Activated B cell treated with CpG ODN at 0.5 μM for 24 hours (primary cell): ENCODE measurements around the gene AGFG2. TPM values are rescaled to one million over a fixed set of nuclear protein-coding genes. Genes with fewer than 3 reads are reported as not detected.

ENCODE experiments used
- ATAC-seq: fragments of 200-7000 bp; cut with Tn5 transposase; one replicate; pipeline ENCODE4 v1.10.0; 2021; ENCODE audit warnings: low read depth, mild to moderate bottlenecking, moderate library complexity
- CTCF ChIA-PET: fragments of 350-600 bp; sonication (Branson Sonifier 250); formaldehyde crosslinking; loops from one replicate; lab custom pipeline; 2021; ENCODE audit warnings: antibody characterized with exemption; lab: Charles Lee
- POLR2A ChIA-PET: fragments of 350-600 bp; sonication (Branson Sonifier 250); formaldehyde crosslinking; loops from one replicate; lab custom pipeline; 2021; ENCODE audit warnings: antibody characterized with exemption; lab: Charles Lee
- DNase-seq: peaks from one replicate; pipeline ENCODE4 v3.0.0; 2022
- H3K27ac Mint-ChIP-seq: one replicate; pipeline ENCODE4 v1.8.0; 2020; ENCODE audit warnings: mixed read lengths
- H3K27me3 Mint-ChIP-seq: one replicate; pipeline ENCODE4 v1.8.0; 2021; ENCODE audit warnings: mixed read lengths
- H3K36me3 Mint-ChIP-seq: one replicate; pipeline ENCODE4 v1.8.0; 2021; ENCODE audit warnings: low read depth, mixed read lengths
- H3K4me1 Mint-ChIP-seq: one replicate; pipeline ENCODE4 v1.8.0; 2021; ENCODE audit warnings: mixed read lengths
- H3K4me3 Mint-ChIP-seq: one replicate; pipeline ENCODE4 v1.8.0; 2020; ENCODE audit warnings: mild to moderate bottlenecking, mixed read lengths
- H3K9me3 Mint-ChIP-seq: one replicate; pipeline ENCODE4 v1.8.0; 2020; ENCODE audit warnings: mixed read lengths
- CTCF ChIP-seq: fragments of 200-600 bp; IDR thresholded peaks from one replicate; pipeline ENCODE4 v1.8.0; 2022; ENCODE audit warnings: antibody characterized with exemption, mild to moderate bottlenecking
- intact Hi-C: fragments of 100-400 bp; cut with micrococcal nuclease; formaldehyde crosslinking; loops from one replicate; pipeline ENCODE4 v1.15.1; 2024
- total RNA-seq: library from RNA; stranded (reverse); gene quantifications from 2 replicates; pipeline ENCODE4 v1.2.3, GENCODE V29; 2022

AGFG2 gene
- total RNA-seq, 1 donor from 2014 or later, result 9.5 TPM

GRCh38 chr7:100583132-100584053 is 44.4 kb downstream of the AGFG2 start:
- Mint-ChIP-seq H3K4me1 (peaks cover 38% of the 10 kb centered on the region), H3K27ac (peak overlapping the region; percentile 96), H3K27me3 (no peaks in the 10 kb centered on the region), H3K4me3 (peak overlapping the region; percentile 93), H3K36me3 (peaks cover 15% of the 10 kb centered on the region), H3K9me3 (no peaks in the 10 kb centered on the region)
- ChIA-PET CTCF (interaction anchor here (0.6 to 3.8 kb wide), 5 partner anchors 19 to 108 kb away, joined by 3 to 23 read pairs (median 6); partner anchors contain the start of gene MOSPD3), POLR2A (interaction anchor here (0.6 to 5.4 kb wide), 18 partner anchors 12 to 482 kb away, joined by 3 to 114 read pairs (median 12); partner anchors contain the start of genes AGFG2, AP4M1, GNB2 and MCM7)
- peak; percentile 1 for ATAC-seq
- intact Hi-C loops, result loop anchor here (1.0 kb wide), 1 partner anchor 14 kb away; no protein-coding TSS in a partner anchor
- no peak for TF ChIP-seq CTCF
- DNase-seq, result peak; percentile 50

DNA sequence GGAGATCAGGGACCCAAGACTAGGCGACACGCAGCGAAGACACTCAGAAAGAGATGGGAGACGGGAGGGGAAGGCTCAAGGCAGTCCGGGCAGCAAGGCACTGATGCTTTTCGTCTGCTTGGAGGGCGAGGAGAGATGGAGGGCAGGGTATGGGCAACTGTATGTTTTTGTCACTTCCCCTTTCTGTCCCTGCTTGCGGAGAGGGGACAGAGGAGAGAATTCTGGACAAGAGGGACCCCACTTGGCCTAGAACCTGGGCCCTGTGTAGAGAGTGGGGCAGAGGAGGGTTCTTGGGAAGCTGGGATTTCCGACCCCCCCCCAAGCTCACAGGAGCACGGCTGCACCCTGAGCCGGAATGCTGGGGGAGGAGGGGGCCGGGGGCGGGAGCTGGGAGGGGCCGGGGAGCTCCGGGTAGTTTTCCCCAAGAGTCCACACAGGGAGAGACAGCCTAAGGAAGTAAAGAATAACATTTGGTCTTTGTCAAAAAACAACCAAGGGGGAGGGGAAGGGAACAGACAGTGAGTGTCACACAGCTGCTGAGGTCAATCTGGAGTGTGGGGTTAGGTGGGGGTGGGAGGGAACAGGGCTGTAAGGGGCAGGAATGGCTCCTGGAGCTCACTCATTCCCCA is 45.2 kb downstream of the AGFG2 start:
- peaks cover 15% of the 10 kb centered on the region for H3K36me3 Mint-ChIP-seq
- POLR2A ChIA-PET, result interaction anchor here (0.6 to 5.4 kb wide), 24 partner anchors 10 to 1202 kb away, joined by 3 to 114 read pairs (median 7); partner anchors contain the start of genes AGFG2, AP4M1, GIGYF1 and GNB2

GRCh38 chr7:100584683-100585510 is 45.9 kb downstream of the AGFG2 start:
- no peaks in the 10 kb centered on the region for H3K27me3 Mint-ChIP-seq
- no peaks in the 10 kb centered on the region for H3K9me3 Mint-ChIP-seq
- peak overlapping the region; percentile 96 for H3K27ac Mint-ChIP-seq
- peaks cover 38% of the 10 kb centered on the region for H3K4me1 Mint-ChIP-seq
- CTCF ChIA-PET, result interaction anchor here (1.4 to 3.8 kb wide), 5 partner anchors 21 to 106 kb away, joined by 3 to 23 read pairs (median 7); no protein-coding TSS in a partner anchor
- TF ChIP-seq CTCF, result no peak
- POLR2A ChIA-PET, result interaction anchor here (0.6 to 5.4 kb wide), 36 partner anchors 10 to 1203 kb away, joined by 3 to 114 read pairs (median 6); partner anchors contain the start of genes AGFG2, AP4M1, BUD31 and GIGYF1
- ATAC-seq (no peak), DNase-seq (no peak)
- peaks cover 15% of the 10 kb centered on the region for H3K36me3 Mint-ChIP-seq
- intact Hi-C loops, result loop anchor here (1.0 to 5.0 kb wide), 4 partner anchors 41 to 1443 kb away; partner anchors contain the start of genes GIGYF1, SMURF1 and TRAPPC14
- peak overlapping the region; percentile 93 for H3K4me3 Mint-ChIP-seq

More for the DNA sequence above, 45.2 kb downstream of the AGFG2 start:
- DNase-seq (no peak), ATAC-seq (no peak)
- intact Hi-C loops, result no loop called here
- CTCF ChIA-PET, result interaction anchor here (0.6 to 3.8 kb wide), 4 partner anchors 20 to 107 kb away, joined by 3 to 23 read pairs (median 6); partner anchors contain the start of gene MOSPD3
- no peak for TF ChIP-seq CTCF
- H3K4me1 Mint-ChIP-seq, result peaks cover 38% of the 10 kb centered on the region
- peak overlapping the region; percentile 96 for H3K27ac Mint-ChIP-seq
- peak overlapping the region; percentile 93 for H3K4me3 Mint-ChIP-seq
- H3K9me3 Mint-ChIP-seq, result no peaks in the 10 kb centered on the region
- no peaks in the 10 kb centered on the region for H3K27me3 Mint-ChIP-seq

DNA sequence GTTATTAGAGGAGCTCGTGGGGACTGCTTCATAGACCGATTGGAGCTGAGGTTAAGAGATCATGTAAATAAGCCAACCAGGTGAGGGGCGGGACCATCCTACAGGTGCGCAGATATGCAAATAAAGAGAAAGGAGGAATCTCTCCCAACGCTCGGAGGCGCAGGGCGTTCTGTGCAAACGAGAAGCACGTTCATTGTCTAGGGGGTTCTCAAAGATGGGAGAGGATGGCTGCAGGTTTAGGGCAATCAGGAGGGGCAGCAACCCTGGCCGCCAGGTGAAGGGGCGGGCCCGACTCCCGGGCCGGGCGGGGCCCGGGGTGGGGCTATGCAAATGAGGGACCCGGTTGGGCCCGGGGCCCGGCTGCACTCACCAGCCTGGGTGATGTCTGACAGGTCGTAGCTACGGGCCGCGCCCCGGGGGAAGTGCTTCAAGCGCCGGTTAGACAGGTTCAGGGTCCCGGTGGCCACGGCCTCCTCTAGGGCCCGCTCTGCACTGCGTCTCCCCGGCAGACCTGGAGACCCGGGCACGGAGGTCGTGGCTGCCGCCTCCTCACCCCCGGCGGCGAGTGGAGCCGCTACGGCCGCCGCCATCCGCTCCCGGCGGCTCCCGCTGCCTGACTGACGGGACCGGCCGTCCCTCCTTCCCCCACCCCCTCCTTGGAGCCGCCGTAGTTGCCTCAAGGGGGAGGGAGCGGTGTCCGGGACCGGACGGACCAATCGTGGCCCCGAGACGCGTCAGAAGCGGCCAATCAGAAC is 46.7 kb downstream of the AGFG2 start, which contains the start of gene LRCH4:
TSS of gene LRCH4 (minus strand) at position 619 of the 755 bp plus-strand sequence. CDS start at position 590, 29 bp downstream.
- peak within 1 kb of the TSS; percentile 96 for H3K27ac Mint-ChIP-seq
- peak; percentile 67 for DNase-seq
- H3K36me3 Mint-ChIP-seq, result peaks cover 15% of the 10 kb centered on the region
- ChIA-PET POLR2A (interaction anchor here (0.6 to 5.4 kb wide), 55 partner anchors 8 to 1177 kb away, joined by 3 to 114 read pairs (median 6); partner anchors contain the start of genes AGFG2, BUD31, COPS6 and GIGYF1), CTCF (interaction anchor here (0.9 to 3.8 kb wide), 10 partner anchors 18 to 120 kb away, joined by 3 to 23 read pairs (median 5); partner anchors contain the start of gene POP7)
- TF ChIP-seq CTCF, result no peak
- intact Hi-C loops, result loop anchor here (1.0 to 5.0 kb wide), 14 partner anchors 19 to 1443 kb away; partner anchors contain the start of genes AGFG2, GIGYF1, GNB2 and MEPCE
- no peaks in the 10 kb centered on the region for H3K9me3 Mint-ChIP-seq
- peak within 1 kb of the TSS; percentile 93 for H3K4me3 Mint-ChIP-seq
- peaks cover 38% of the 10 kb centered on the region for H3K4me1 Mint-ChIP-seq
- peaks cover 6% of the 10 kb centered on the region for H3K27me3 Mint-ChIP-seq
- ATAC-seq, result peak; percentile 8
